SU-DHL-6 (cell line): ENCODE data around the gene DENND5A.

Source experiments
- CTCF ChIP-seq: fragments of 200-600 bp; sonication (generic); IDR thresholded peaks from one replicate; pipeline ENCODE4 v1.5.1; 2017; ENCODE audit warnings: antibody characterized with exemption, mild to moderate bottlenecking, low read length, moderate library complexity; ENCODE audit not compliant: insufficient read depth, poor library complexity, severe bottlenecking
- EZH2phosphoT487 ChIP-seq: fragments of 200-600 bp; sonication (generic), shearing (Covaris generic); conservative IDR thresholded peaks from 2 replicates; pipeline ENCODE4 v1.6.1; 2018; ENCODE audit warnings: mild to moderate bottlenecking, antibody characterized with exemption, low read length, moderate library complexity, mixed read lengths

- no peak for TF ChIP-seq CTCF
- no peak for TF ChIP-seq EZH2phosphoT487
Observed at GRCh38 chr11:9206496-9206895, 58.7 kb downstream of the DENND5A start.
